ENCODE measurements around the gene NMNAT2. TPM values are rescaled to one million over a fixed set of nuclear protein-coding genes. Genes with fewer than 3 reads are reported as not detected.

NMNAT2 gene
- total RNA-seq, 1 experiment from 2014 or later = 0.39 TPM

GRCh38 chr1:183282101-183282855 is 135.9 kb downstream of the NMNAT2 start:
- POLR2A ChIA-PET = no interaction called here
- intact Hi-C loops (cut with micrococcal nuclease; ENCODE audit: unreplicated experiment) = loop anchor here (5.0 to 10.0 kb wide), 4 partner anchors 173 to 340 kb away; no protein-coding TSS in a partner anchor
- no peak for TF ChIP-seq TCF7L2 (IDR thresholded peaks at IDR 0.05; ENCODE audit: low read depth, low read length)
- no peak for TF ChIP-seq CTCF (IDR thresholded peaks at IDR 0.05)
- no peak for TF ChIP-seq POLR2AphosphoS5 (IDR thresholded peaks at IDR 0.05; ENCODE audit: low read depth, low read length)
- no peak for TF ChIP-seq SIN3A (IDR thresholded peaks at IDR 0.05; ENCODE audit: borderline replicate concordance, insufficient read depth, low read depth, low read length)
- no peak for TF ChIP-seq REST (IDR thresholded peaks at IDR 0.05; ENCODE audit: insufficient read depth in 1 of 2, low read depth in 2 of 2, low read length in 1 of 2)
- Histone ChIP-seq H3K4me1 (ENCODE audit: control insufficient read depth, insufficient read depth, low read length) (no peaks in the 10 kb centered on the region; the same call in 1 of the 2 replicates), H3K4me3 (ENCODE audit: low read depth in 2 of 2, low read length in 2 of 2) (no peak overlapping the region), H3K27ac (ENCODE audit: low read length) (no peak overlapping the region), H3K27me3 (ENCODE audit: control insufficient read depth, insufficient read depth, low read length) (no peaks in the 10 kb centered on the region), H3K9me3 (ENCODE audit: control insufficient read depth, insufficient read depth, low read depth, low read length) (no peaks in the 10 kb centered on the region), H3K36me3 (ENCODE audit: control insufficient read depth, insufficient read depth, low read length) (no peaks in the 10 kb centered on the region)
- ATAC-seq (no peak; the same call in 1 of the 2 replicates), DNase-seq (ENCODE audit: low read depth, low spot score) (no peak)
- no TSS peak for BruUV-seq (replicated peaks)
- in situ Hi-C loops (cut with HindIII; ENCODE audit: low pct_unique_long_range_greater_than_20kb, low sequenced_read_pairs) = no loop called here
- CTCF ChIA-PET = interaction anchor here (0.5 to 1.0 kb wide), 2 partner anchors 187 to 367 kb away, joined by 3 to 7 read pairs; no protein-coding TSS in a partner anchor

GRCh38 chr1:183281553-183282091 is 136.6 kb downstream of the NMNAT2 start:
- in situ Hi-C loops (cut with HindIII; ENCODE audit: low pct_unique_long_range_greater_than_20kb, low sequenced_read_pairs) = no loop called here

More at GRCh38 chr1:183281553-183282091, 136.6 kb downstream of the NMNAT2 start:
- BruUV-seq (replicated peaks) = no TSS peak
- ChIA-PET POLR2A (no interaction called here), CTCF (interaction anchor here (0.5 to 1.0 kb wide), 2 partner anchors 188 to 366 kb away, joined by 3 to 7 read pairs; no protein-coding TSS in a partner anchor)
- no peaks in the 10 kb centered on the region for H3K9me3 ChIP-seq (ENCODE audit: control insufficient read depth, insufficient read depth, low read depth, low read length)
- H3K4me1 ChIP-seq (ENCODE audit: control insufficient read depth, insufficient read depth, low read length) = no peaks in the 10 kb centered on the region; the same call in 1 of the 2 replicates
- no peaks in the 10 kb centered on the region for H3K27me3 ChIP-seq (ENCODE audit: control insufficient read depth, insufficient read depth, low read length)
- no peak overlapping the region for H3K27ac ChIP-seq (ENCODE audit: low read length)
- TF ChIP-seq POLR2AphosphoS5 (IDR thresholded peaks at IDR 0.05; ENCODE audit: low read depth, low read length) (no peak), CTCF (IDR thresholded peaks at IDR 0.05) (peak; percentile 96)
- H3K36me3 ChIP-seq (ENCODE audit: control insufficient read depth, insufficient read depth, low read length) = no peaks in the 10 kb centered on the region
- no peak overlapping the region for H3K4me3 ChIP-seq (ENCODE audit: low read depth in 2 of 2, low read length in 2 of 2)
- DNase-seq (ENCODE audit: low read depth, low spot score) (peak; percentile 88), ATAC-seq (peak; percentile 90)
- intact Hi-C loops (cut with micrococcal nuclease; ENCODE audit: unreplicated experiment) = loop anchor here (5.0 to 10.0 kb wide), 4 partner anchors 173 to 341 kb away; no protein-coding TSS in a partner anchor

Data from Panc1 (cell line).